TTC549 (cell line): ENCODE measurements around the gene RHOV.

Experiments used
- FAIRE-seq: peaks from 2 replicates; lab custom pipeline; 2012; peaks lifted over from hg19 to GRCh38; lab: Jason Lieb, UNC

The RHOV gene, protein sequence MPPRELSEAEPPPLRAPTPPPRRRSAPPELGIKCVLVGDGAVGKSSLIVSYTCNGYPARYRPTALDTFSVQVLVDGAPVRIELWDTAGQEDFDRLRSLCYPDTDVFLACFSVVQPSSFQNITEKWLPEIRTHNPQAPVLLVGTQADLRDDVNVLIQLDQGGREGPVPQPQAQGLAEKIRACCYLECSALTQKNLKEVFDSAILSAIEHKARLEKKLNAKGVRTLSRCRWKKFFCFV

GRCh38 chr15:40873694-40874561 lies at the start of gene RHOV:
Gene RHOV, minus strand, starts transcription at chr15:40874234. Its CDS starts 95 bp downstream, at chr15:40874139.
- no peak for FAIRE-seq

- FAIRE-seq = no peak
Measured at GRCh38 chr15:40923551-40923950, 49.5 kb upstream of the RHOV start.

GRCh38 chr15:40922608-40923005 lies 48.6 kb upstream of the RHOV start:
- FAIRE-seq = no peak

GRCh38 chr15:40921949-40922607 lies 48.0 kb upstream of the RHOV start:
- no peak for FAIRE-seq

DNA sequence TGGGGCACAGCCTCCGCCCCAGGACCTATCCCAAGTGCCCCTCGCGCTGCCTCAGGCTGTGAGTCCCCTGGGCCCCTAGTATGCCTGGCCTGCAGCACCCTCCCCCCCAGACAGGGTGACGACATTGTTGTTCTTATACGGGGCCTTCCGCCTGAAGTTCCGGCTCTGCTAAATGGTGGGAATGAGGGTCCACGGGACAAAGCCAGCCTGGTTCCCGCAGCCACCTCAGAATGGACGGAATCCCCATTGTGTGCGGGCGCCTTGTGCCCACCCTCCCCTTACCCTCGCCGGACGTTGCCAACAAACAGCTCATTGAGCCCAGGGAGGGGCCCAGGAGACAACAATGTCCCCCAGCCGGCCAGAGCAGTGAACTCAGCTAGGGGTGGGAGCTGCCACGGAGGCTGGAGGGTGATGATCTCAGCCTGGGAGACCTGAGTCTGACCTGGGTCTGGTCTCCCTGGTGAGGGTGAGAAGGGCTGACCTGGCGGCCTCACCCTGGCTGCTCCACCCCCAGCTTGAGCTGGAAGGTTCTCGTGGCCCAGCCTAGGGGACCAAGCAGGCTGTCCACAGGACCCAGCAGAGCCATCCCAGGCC lies 44.9 kb upstream of the RHOV start:
- no peak for FAIRE-seq

GRCh38 chr15:40918146-40918798 lies 44.2 kb upstream of the RHOV start:
- no peak for FAIRE-seq

DNA sequence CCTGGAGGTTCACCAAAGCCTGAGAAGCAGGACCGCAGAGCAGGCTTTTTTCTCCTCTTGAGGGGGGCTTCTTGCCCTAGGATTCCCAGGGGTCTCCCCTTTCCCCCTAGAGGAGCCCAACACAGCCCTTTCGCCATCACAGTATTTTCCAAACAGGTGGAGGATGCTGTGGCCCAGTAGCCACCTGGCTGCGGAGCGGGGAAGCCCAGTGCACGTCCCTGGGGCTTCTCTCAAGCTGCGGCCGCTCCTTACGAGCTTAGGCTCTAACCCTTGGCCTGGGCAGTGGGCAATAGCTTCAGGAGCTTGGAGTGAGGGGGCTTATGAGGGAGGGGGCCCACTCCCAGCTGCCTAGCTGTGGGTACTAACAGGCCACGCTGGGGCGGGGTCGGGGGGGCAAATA lies 43.6 kb upstream of the RHOV start:
- FAIRE-seq = no peak

GRCh38 chr15:40915679-40916078 lies 41.6 kb upstream of the RHOV start:
- no peak for FAIRE-seq

DNA sequence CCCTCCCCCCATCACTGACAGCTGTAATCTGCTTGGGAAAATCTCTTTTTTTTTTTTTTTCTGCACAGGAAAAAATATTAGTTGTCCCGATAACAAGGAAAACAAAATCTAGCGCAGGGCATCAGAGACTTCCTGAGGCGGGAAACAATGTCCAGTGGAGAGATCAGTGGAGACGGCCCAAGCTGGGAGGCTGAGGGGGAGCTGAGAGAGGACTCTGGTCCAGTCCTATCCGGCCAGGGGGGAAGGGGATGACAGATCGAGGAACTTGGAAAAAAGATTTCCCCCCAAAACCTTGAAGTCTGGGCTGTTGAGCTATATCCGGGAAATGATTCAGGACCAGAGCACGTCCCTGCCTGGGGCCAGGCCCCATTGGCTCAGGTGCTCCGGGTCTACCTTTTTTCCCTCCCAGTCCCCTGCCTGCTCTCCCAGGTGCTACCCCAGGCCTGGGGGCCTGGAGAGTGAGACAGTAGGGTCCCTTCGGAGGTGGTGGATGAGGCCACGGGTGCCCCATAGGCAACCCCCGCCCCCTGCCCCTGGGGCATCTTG lies 41.2 kb upstream of the RHOV start:
- no peak for FAIRE-seq

DNA sequence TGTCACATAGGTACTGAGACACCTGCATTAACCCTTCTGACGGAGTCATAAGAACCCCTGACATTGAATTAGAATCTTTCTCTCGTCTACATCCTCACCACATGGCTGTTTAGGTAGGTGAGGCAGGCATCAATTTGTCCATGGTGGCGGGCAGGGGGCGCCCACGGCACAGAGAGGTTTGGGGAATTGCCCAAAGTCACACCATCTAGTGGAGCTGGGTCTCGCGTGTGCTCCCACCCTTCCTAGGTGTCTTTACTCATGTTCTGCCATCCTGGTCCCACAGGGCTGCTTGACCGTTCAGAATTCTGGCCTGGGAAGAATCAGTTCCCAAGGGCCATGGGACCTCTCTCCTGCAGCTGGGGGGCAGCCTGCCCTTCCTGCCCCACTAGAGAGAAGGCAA lies 40.5 kb upstream of the RHOV start:
- FAIRE-seq = no peak

- no peak for FAIRE-seq
Measured at GRCh38 chr15:40914013-40914412, 40.0 kb upstream of the RHOV start.

DNA sequence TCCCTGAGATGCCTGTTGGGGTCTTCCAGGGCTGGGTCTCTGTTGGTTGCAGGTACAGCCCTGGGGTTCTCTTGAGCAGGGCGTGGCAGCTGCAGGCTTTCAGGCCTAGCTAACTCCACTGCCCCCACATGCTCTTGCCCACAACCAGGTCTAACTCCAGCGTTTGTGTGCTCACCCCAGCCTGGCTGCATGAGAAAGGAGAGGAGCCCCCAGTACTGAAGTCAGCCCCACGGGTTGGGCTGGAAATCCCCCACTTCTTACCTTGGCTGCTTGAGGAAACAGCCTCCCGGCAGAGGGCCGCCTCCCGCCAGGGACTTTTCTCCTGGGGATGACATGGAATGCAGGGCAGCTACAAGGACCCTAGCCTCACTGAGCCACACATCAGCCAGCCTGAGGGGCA lies 38.4 kb upstream of the RHOV start:
- no peak for FAIRE-seq

GRCh38 chr15:40911693-40912092 lies 37.7 kb upstream of the RHOV start:
- no peak for FAIRE-seq

DNA sequence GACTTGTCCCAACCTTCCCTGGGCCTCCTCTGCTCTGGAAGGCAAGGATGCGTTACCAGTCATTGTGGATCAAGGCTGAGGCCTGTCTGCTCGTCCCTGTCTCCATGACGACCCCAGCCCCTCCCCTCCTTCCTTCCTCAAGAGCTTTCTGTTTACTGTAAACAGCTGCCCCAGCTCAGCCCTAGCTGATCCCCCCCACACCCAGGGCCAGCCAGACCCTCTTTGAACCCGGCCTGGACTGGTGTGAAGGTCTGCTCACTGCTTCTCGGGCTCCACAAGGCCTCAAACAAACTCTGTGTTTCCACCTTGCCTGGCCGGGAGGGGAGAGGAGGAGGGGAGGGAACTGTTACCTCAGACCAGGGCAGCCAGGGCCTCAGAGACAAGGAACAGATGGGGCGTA lies 37.1 kb upstream of the RHOV start:
- no peak for FAIRE-seq

- FAIRE-seq = no peak
Measured at GRCh38 chr15:40909662-40910630, 35.9 kb upstream of the RHOV start.

- FAIRE-seq = no peak
Measured at GRCh38 chr15:40908095-40908494, 34.1 kb upstream of the RHOV start.

GRCh38 chr15:40906991-40907802 lies 33.2 kb upstream of the RHOV start:
- no peak for FAIRE-seq

DNA sequence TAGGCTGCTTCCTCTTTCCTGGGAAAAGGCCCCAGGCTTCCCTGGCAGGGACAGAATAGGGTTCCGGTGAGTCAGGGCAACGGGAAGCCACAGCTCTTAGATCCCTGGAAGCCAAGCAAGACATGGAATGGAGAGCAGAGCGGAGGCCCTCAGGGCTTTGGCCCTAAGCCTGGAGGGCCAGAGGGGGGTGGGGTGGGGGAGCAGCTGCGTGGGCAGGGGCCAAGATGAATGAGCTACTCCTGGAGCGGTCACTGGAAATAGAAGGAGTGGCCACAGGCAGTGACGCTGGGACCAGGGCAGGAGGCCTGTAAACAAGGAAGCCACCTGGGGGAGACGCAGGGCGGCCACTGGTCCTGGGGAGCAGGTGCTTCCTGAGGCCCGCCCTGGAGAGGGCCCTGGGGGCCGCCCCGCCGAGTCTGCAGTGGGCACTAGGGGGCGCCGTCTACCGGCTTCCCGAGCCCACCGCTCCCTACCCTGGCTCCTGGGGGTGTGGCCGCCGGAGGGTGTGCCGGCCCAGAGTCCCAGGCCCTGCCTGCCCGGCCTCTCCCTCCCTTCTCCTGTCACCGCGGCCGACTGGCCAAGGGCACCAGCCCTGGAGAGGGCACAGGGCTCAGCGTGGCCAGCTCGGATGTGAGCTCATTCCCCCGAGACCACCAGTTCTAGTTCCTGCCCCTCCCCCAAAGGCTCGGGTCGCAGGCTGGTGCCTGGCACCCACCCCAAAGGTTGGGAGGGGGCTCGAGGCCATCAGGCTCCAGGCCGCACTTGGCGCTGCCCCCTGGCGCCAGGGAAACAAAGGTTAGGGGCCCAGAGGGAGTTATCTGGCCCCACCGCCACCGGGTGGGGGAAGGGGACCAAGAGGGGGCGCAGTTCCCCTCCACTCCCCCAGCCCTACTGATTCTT lies 32.3 kb upstream of the RHOV start:
- no peak for FAIRE-seq
